Vagina (tissue), 2 donors: Measurements from ENCODE around the gene PTPRA.

Experiments used
- POLR2A ChIP-seq, 2 donors: fragments of 450-650 bp; IDR thresholded peaks; one replicate each; pipeline ENCODE4 v1.6.1; 2017; ENCODE audit warnings: antibody characterized with exemption in 2 of 2, mild to moderate bottlenecking in 2 of 2, moderate library complexity in 2 of 2
- TF ChIP-seq, protein P1 (sequence below), 3 experiments: fragments of 450-650 bp in 2 of 3; fragments of 200-600 bp in 1 of 3; sonication (generic) in 1 of 3; IDR thresholded peaks; one replicate each; pipeline ENCODE4 v1.5.1; 2017 to 2019; ENCODE audit warnings: antibody characterized with exemption in 3 of 3, mild to moderate bottlenecking in 2 of 3, moderate library complexity in 2 of 3

DNA sequence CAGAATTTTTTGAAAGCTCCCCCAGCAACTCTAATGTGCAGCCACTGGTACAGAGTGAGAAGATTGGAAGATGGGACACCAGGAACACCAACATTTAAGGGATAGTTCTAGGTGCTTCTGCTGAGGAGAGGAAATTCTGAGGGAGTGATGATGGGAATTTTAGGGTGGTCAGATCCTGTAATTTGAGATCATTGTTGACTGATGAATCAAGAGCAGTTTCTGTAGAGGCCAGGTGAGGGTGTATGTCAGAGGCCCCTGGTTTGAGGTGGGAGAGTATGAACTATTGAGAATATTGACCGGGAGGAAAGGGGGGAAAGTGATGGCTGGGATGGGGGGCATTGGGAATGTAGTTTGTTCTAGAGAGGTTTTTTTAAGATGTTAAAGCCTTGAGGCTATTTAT is 47.2 kb downstream of the PTPRA start:
- TF ChIP-seq, protein P1, sequence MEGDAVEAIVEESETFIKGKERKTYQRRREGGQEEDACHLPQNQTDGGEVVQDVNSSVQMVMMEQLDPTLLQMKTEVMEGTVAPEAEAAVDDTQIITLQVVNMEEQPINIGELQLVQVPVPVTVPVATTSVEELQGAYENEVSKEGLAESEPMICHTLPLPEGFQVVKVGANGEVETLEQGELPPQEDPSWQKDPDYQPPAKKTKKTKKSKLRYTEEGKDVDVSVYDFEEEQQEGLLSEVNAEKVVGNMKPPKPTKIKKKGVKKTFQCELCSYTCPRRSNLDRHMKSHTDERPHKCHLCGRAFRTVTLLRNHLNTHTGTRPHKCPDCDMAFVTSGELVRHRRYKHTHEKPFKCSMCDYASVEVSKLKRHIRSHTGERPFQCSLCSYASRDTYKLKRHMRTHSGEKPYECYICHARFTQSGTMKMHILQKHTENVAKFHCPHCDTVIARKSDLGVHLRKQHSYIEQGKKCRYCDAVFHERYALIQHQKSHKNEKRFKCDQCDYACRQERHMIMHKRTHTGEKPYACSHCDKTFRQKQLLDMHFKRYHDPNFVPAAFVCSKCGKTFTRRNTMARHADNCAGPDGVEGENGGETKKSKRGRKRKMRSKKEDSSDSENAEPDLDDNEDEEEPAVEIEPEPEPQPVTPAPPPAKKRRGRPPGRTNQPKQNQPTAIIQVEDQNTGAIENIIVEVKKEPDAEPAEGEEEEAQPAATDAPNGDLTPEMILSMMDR (IDR thresholded peaks at IDR 0.05), result no peak
- TF ChIP-seq POLR2A (IDR thresholded peaks at IDR 0.05), result no peak
